ENCODE results near the gene EHD2. TPM values are rescaled to one million over a fixed set of nuclear protein-coding genes. Genes with fewer than 3 reads are reported as not detected.

EHD2 gene
- total RNA-seq, 1 experiment from 2014 or later, result 0.11 TPM

- ChIA-PET POLR2A (ENCODE audit: unreplicated experiment) (no interaction called here), CTCF (no interaction called here)
- H3K27me3 ChIP-seq (ENCODE audit: low read length), result no peaks in the 10 kb centered on the region
- H3F3A ChIP-seq (ENCODE audit: low read length, unreplicated experiment), result peaks cover 5% of the 10 kb centered on the region
- no peaks in the 10 kb centered on the region for H3K9me2 ChIP-seq (replicated peaks; ENCODE audit: low read length)
- no peak overlapping the region for H2AFZ ChIP-seq (ENCODE audit: low read length)
- BruUV-seq (replicated peaks), result no TSS peak
- H3K4me2 ChIP-seq (ENCODE audit: low read length), result no peak overlapping the region
- intact Hi-C loops (cut with micrococcal nuclease), result no loop called here
- ATAC-seq, result no peak
- H3K9me3 ChIP-seq (ENCODE audit: low read length), result no peaks in the 10 kb centered on the region
- DNase-seq, result no peak
- H3K79me2 ChIP-seq (ENCODE audit: low read length), result no peaks in the 10 kb centered on the region
- H4K20me1 ChIP-seq (ENCODE audit: low read length), result no peaks in the 10 kb centered on the region
- H3K4me1 ChIP-seq (ENCODE audit: insufficient read depth, low read length), result peaks cover 3% of the 10 kb centered on the region; the same call in 1 of the 2 replicates
- no peak overlapping the region for H3K9ac ChIP-seq (ENCODE audit: low read length)
- TF ChIP-seq EZH2phosphoT487 (IDR thresholded peaks at IDR 0.05; ENCODE audit: borderline replicate concordance, low read length) (no peak), EZH2 (IDR thresholded peaks at IDR 0.05; ENCODE audit: low read length, unreplicated experiment) (no peak), CTCF (conservative IDR thresholded peaks at IDR 0.05; ENCODE audit: low read depth, low read length) (no peak)
- no peak overlapping the region for H3K4me3 ChIP-seq (ENCODE audit: low read length)
- H3K36me3 ChIP-seq (ENCODE audit: low read depth, low read length), result no peaks in the 10 kb centered on the region
- H3K27ac ChIP-seq (ENCODE audit: low read length), result no peak overlapping the region
Observed at GRCh38 chr19:47735131-47735530, 21.9 kb downstream of the EHD2 start.

- H3K4me1 ChIP-seq (ENCODE audit: insufficient read depth, low read length), result peaks cover 15% of the 10 kb centered on the region
- H3K4me2 ChIP-seq (ENCODE audit: low read length), result no peak overlapping the region
- H3K79me2 ChIP-seq (ENCODE audit: low read length), result peaks cover 3% of the 10 kb centered on the region
- DNase-seq, result no peak
- CTCF ChIA-PET, result no interaction called here
- no TSS peak for BruUV-seq (replicated peaks)
- TF ChIP-seq EZH2phosphoT487 (IDR thresholded peaks at IDR 0.05; ENCODE audit: borderline replicate concordance, low read length), result no peak
- no peak for TF ChIP-seq EZH2 (IDR thresholded peaks at IDR 0.05; ENCODE audit: low read length, unreplicated experiment)
- no peak for TF ChIP-seq CTCF (conservative IDR thresholded peaks at IDR 0.05; ENCODE audit: low read depth, low read length)
- no peaks in the 10 kb centered on the region for H3K9me3 ChIP-seq (ENCODE audit: low read length)
- no peak overlapping the region for H3K9ac ChIP-seq (ENCODE audit: low read length)
- H3K4me3 ChIP-seq (ENCODE audit: low read length), result no peak overlapping the region
- no peaks in the 10 kb centered on the region for H3K36me3 ChIP-seq (ENCODE audit: low read depth, low read length)
- ATAC-seq, result no peak
- POLR2A ChIA-PET (ENCODE audit: unreplicated experiment), result no interaction called here
- intact Hi-C loops (cut with micrococcal nuclease), result no loop called here
- H3K27me3 ChIP-seq (ENCODE audit: low read length), result no peaks in the 10 kb centered on the region
- no peak overlapping the region for H3K27ac ChIP-seq (ENCODE audit: low read length)
- H3K9me2 ChIP-seq (replicated peaks; ENCODE audit: low read length), result no peaks in the 10 kb centered on the region
- no peaks in the 10 kb centered on the region for H4K20me1 ChIP-seq (ENCODE audit: low read length)
- no peak overlapping the region for H2AFZ ChIP-seq (ENCODE audit: low read length)
- no peaks in the 10 kb centered on the region for H3F3A ChIP-seq (ENCODE audit: low read length, unreplicated experiment)
Observed at GRCh38 chr19:47740866-47741519, 27.8 kb downstream of the EHD2 start.

- no peaks in the 10 kb centered on the region for H3K9me2 ChIP-seq (replicated peaks; ENCODE audit: low read length)
- DNase-seq (no peak), ATAC-seq (no peak)
- no peaks in the 10 kb centered on the region for H3K27me3 ChIP-seq (ENCODE audit: low read length)
- peaks cover 18% of the 10 kb centered on the region for H3K4me1 ChIP-seq (ENCODE audit: insufficient read depth, low read length)
- ChIA-PET POLR2A (ENCODE audit: unreplicated experiment) (no interaction called here), CTCF (no interaction called here)
- H3K9ac ChIP-seq (ENCODE audit: low read length), result no peak overlapping the region
- H3K36me3 ChIP-seq (ENCODE audit: low read depth, low read length), result no peaks in the 10 kb centered on the region
- TF ChIP-seq EZH2 (IDR thresholded peaks at IDR 0.05; ENCODE audit: low read length, unreplicated experiment) (no peak), CTCF (conservative IDR thresholded peaks at IDR 0.05; ENCODE audit: low read depth, low read length) (no peak), EZH2phosphoT487 (IDR thresholded peaks at IDR 0.05; ENCODE audit: borderline replicate concordance, low read length) (no peak)
- H2AFZ ChIP-seq (ENCODE audit: low read length), result no peak overlapping the region
- no TSS peak for BruUV-seq (replicated peaks)
- no peak overlapping the region for H3K4me2 ChIP-seq (ENCODE audit: low read length)
- intact Hi-C loops (cut with micrococcal nuclease), result loop anchor here (2.0 kb wide), 3 partner anchors 13 to 143 kb away; no protein-coding TSS in a partner anchor
- no peaks in the 10 kb centered on the region for H3F3A ChIP-seq (ENCODE audit: low read length, unreplicated experiment)
- H3K27ac ChIP-seq (ENCODE audit: low read length), result no peak overlapping the region
- H3K9me3 ChIP-seq (ENCODE audit: low read length), result no peaks in the 10 kb centered on the region
- no peaks in the 10 kb centered on the region; the same call in 1 of the 2 replicates for H4K20me1 ChIP-seq (ENCODE audit: low read length)
- H3K4me3 ChIP-seq (ENCODE audit: low read length), result no peak overlapping the region
- peaks cover 9% of the 10 kb centered on the region for H3K79me2 ChIP-seq (ENCODE audit: low read length)
Observed at GRCh38 chr19:47741544-47742140, 28.4 kb downstream of the EHD2 start.
